GM08714 (cell line): ENCODE results near the gene COLQ.
"Not testable (repeated sequence)": the region's sequence is repeated elsewhere in the genome, so short reads cannot be mapped to it uniquely, and the experiment has no call there.

Experiments used
- H3K4me3 ChIP-seq: fragments of 200-500 bp; sonication (Bioruptor generic); 2 replicates; pipeline ENCODE4 v1.5.1; 2014; ENCODE audit warnings: mild to moderate bottlenecking, low read length, inconsistent platforms
- ZNF274 ChIP-seq: IDR thresholded peaks from 2 replicates; pipeline ENCODE4 v1.6.1; 2012; ENCODE audit warnings: mild to moderate bottlenecking, low read depth, low read length

Gene COLQ

GRCh38 chr3:15521573-15521965 lies at the start of gene COLQ:
COLQ (minus strand) TSS chr3:15521706; CDS start chr3:15521625, 81 bp downstream.
- no peak within 1 kb of the TSS for H3K4me3 ChIP-seq
- no peak for TF ChIP-seq ZNF274

GRCh38 chr3:15563190-15563589 lies 41.7 kb upstream of the COLQ start:
- TF ChIP-seq ZNF274: no peak
- no peak overlapping the region for H3K4me3 ChIP-seq

GRCh38 chr3:15562560-15562959 lies 41.1 kb upstream of the COLQ start:
- TF ChIP-seq ZNF274: no peak
- no peak overlapping the region for H3K4me3 ChIP-seq

GRCh38 chr3:15558581-15558980 lies 37.1 kb upstream of the COLQ start:
- no peak for TF ChIP-seq ZNF274
- no peak overlapping the region for H3K4me3 ChIP-seq

DNA sequence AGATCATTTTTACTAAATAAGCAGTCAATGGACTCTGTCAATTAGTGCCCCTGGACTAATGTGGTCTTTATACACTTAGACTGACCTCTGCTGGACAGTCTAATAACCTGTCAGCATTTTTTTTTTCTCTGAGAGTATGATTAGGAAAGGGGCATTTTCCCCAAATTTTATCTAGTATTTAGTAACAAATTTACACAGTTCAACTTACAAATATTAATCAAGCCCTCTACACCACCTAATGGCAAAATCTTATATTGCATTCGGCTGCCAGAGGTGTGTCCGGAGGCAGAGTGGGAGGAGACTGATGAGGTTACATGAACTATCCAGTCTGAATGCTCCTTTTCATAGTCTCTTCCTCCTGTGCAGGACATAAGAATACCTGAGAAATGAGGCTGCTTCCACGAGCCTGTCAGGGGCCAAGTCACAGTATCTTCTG lies 36.0 kb upstream of the COLQ start:
- no peak for TF ChIP-seq ZNF274
- H3K4me3 ChIP-seq: no peak overlapping the region

- TF ChIP-seq ZNF274: no peak
- H3K4me3 ChIP-seq: no peak overlapping the region; the same call in 1 of the 2 replicates
Measured at GRCh38 chr3:15556512-15556911, 35.0 kb upstream of the COLQ start.

DNA sequence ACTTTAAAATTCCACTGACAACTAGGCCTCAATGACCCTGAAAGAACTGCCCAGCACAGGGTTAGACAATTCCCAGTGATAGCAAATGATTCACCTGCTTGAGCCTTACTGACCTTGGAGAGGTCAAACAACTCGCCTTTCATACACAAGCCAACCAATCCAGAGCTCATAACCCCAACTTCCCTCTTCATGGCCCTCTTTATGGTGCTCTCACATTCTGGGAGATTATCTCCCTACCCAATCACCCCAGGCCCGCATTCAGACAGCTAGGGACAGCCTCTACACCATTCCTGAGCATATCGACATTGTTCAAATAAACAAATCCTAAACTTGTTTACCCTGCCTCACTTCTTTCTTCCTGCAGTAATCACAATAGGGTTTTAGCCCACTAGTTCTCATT lies 32.2 kb upstream of the COLQ start:
- no peak for TF ChIP-seq ZNF274
- no peak overlapping the region for H3K4me3 ChIP-seq

- TF ChIP-seq ZNF274: no peak
- no peak overlapping the region for H3K4me3 ChIP-seq
Measured at GRCh38 chr3:15551902-15552301, 30.4 kb upstream of the COLQ start.

DNA sequence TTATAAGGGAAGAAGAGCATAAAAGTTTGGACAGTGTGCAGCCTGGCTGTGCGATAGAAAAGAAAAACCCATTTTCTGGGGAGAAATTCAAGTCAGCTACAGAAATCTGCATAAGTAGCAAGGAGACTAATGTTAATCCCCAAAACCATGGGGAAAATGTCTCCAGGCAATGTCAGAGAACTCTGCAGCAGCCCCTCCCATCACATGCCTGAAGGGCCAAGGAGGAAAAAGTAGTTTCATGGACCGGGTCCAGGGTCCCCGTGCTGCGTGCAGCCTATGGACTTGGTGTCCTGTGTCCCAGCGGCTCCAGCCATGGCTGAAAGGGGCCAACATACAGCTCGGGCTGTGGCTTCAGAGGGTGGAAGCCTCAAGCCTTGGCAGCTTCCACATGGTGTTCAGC lies 28.3 kb upstream of the COLQ start:
- no peak overlapping the region for H3K4me3 ChIP-seq
- TF ChIP-seq ZNF274: no peak

- no peak overlapping the region for H3K4me3 ChIP-seq
- TF ChIP-seq ZNF274: no peak
Measured at GRCh38 chr3:15542614-15543013, 21.1 kb upstream of the COLQ start.

- TF ChIP-seq ZNF274: no peak
- H3K4me3 ChIP-seq: no peak overlapping the region
Measured at GRCh38 chr3:15541371-15541770, 19.9 kb upstream of the COLQ start.

DNA sequence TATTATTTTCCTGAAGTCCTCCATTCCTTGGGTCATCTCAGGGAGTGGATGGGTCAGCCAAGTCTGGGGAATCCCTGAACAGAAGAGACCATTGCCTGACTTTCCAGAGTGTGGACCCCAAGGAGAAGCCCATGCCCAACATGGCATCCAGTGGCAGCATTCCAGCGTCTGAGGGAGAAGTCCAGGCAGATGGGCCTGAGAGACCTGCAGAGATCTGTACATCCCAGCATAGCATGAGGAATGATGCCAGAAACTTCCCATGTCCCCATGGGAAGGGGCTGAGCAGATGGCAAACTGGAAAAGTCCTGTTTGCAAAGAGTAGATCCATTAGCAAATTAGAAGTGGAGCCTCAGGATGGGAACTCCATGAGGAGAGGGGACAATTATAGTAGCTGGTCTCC lies 17.6 kb upstream of the COLQ start:
- TF ChIP-seq ZNF274: no peak
- H3K4me3 ChIP-seq: no peak overlapping the region

- TF ChIP-seq ZNF274: no peak
- no peak overlapping the region for H3K4me3 ChIP-seq
Measured at GRCh38 chr3:15538345-15538744, 16.8 kb upstream of the COLQ start.

- no peak overlapping the region for H3K4me3 ChIP-seq
- TF ChIP-seq ZNF274: no peak
Measured at GRCh38 chr3:15536856-15537255, 15.3 kb upstream of the COLQ start.

DNA sequence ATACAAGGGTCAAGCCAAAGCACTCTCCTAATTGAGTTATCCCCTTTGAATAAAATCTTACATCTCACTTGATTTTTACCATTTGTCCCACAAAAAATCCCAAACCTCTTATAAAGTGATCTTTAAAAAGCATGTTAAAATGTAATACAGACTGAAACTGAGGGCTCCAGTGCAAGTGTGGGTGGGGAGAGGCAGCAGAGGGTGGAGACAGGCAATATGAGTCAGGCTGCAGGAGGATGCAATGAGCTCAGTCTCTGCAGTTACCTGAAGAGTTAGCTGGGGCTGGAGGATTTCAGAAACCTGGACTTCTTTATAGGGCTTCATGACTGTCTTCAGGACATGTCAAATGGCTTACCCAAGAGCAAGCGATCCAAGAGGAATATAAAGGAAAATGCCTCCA lies 14.2 kb upstream of the COLQ start:
- TF ChIP-seq ZNF274: no peak
- H3K4me3 ChIP-seq: no peak overlapping the region

DNA sequence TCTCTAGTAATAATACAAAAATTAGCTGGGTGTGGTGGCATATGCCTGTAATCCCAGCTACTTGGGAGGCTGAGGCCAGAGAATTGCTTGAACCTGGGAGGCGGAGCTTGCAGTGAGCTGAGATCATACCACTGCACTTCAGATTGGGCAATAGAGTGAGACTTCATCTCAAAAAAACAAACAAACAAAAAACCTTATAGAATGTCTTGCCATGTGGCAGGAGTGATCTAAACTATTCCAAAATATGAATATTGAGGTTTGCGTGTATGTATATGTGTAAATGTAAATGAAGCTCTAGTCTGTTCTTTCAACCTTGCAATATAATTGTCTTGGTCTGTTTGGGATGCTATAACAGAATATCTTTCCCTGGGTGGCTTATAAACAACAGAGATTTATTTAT lies 11.1 kb upstream of the COLQ start:
- not testable (repeated sequence) for H3K4me3 ChIP-seq

DNA sequence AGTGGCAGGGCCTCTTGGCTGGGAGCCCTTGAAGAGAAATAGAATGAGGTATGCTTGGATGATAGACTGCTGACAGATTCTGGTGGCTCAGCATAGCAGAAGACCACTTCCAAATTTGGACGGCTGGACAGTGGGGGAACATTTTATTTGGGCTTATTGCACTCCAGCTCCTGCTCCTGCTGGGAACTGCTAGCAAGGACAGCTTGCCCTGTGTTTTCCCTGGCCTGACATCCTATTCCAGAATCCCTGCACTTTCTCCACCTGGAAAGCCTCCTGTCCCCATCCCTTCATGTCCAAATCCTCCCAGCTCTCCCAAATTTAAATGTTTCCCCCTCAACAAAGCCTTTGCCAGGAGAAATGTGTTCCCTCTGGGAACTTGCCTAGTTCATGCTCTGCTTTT lies 9.8 kb upstream of the COLQ start:
- TF ChIP-seq ZNF274: no peak
- H3K4me3 ChIP-seq: no peak overlapping the region
